K562 (cell line): ENCODE data around the gene RESF1. TPM values are rescaled to one million over a fixed set of nuclear protein-coding genes. Genes with fewer than 3 reads are reported as not detected.

ENCODE experiments used
- HINFP ChIP-seq: fragments of 450-650 bp; conservative IDR thresholded peaks from 2 replicates; pipeline ENCODE4 v1.6.1; 2016; ENCODE audit warnings: missing genetic modification characterization, low read depth, mild to moderate bottlenecking, control low read depth, missing compliant biosample characterization
- LEF1 ChIP-seq: fragments of 450-650 bp; IDR thresholded peaks from 2 replicates; pipeline ENCODE4 v1.6.1; 2016; ENCODE audit warnings: mild to moderate bottlenecking
- MGA ChIP-seq: fragments of 450-650 bp; IDR thresholded peaks from 2 replicates; pipeline ENCODE4 v1.6.1; 2016; ENCODE audit warnings: mild to moderate bottlenecking, moderate library complexity
- MNT ChIP-seq, 2 experiments: fragments of 450-650 bp; conservative IDR thresholded peaks; 2 replicates each; pipeline ENCODE4 v1.6.1; 2017; ENCODE audit warnings: mild to moderate bottlenecking in 2 of 2, moderate library complexity in 2 of 2
- PHF20 ChIP-seq: fragments of 450-650 bp; IDR thresholded peaks from 2 replicates; pipeline ENCODE4 v1.6.1; 2018; ENCODE audit not compliant: partially characterized antibody
- RREB1 ChIP-seq: fragments of 250-450 bp; sonication (Bioruptor Pico); IDR thresholded peaks from 2 replicates; pipeline ENCODE4 v1.4.0; 2020
- polyA plus RNA-seq, 8 experiments: library from polyadenylated mRNA; depleted of rRNA in 4 of 8; stranded (reverse) in 5 of 8; unstranded in 3 of 8; fragments of >200 nt; fragmentation: Nextera tagmentation in 2 of 8; fragmentation: Illumina TruSeq in 1 of 8; extraction: Ambion mirVana in 2 of 8; extraction: Trizol in 1 of 8; gene quantifications; 2 replicates each; pipeline versions ENCODE4 v1.2.1 to v1.2.3, GENCODE V29; 2011 to 2014; ENCODE audit warnings: inconsistent platforms in 1 of 8, missing spikeins in 1 of 8
- total RNA-seq, 7 experiments: library from RNA; depleted of rRNA in 6 of 7; stranded (reverse); fragments of >200 nt in 6 of 7; fragmentation: Illumina TruSeq in 2 of 7; extraction: Trizol in 2 of 7; gene quantifications; 2 replicates each; pipeline versions ENCODE4 v1.2.1 to v1.2.3, GENCODE V29; 2011 to 2021; ENCODE audit warnings: low replicate concordance in 1 of 7

RESF1 gene
- total and polyA plus RNA-seq, 9 of the 15 experiments (the other 6 are each of a cell fraction or from before 2014, with no cell fraction given) = 21.5 to 121 (median 53.6) TPM

- peak; percentile 52; the same call in 1 of the 2 replicates for TF ChIP-seq RREB1 (CRISPR knock-in tag)
- peak; percentile 90 for TF ChIP-seq HINFP (tag)
- TF ChIP-seq MNT (conservative IDR thresholded peaks at IDR 0.05) = peak in 1 of 2 experiments; percentile 71; a peak in 3 of 4 replicates
- peak; percentile 67; the same call in 1 of the 2 replicates for TF ChIP-seq LEF1
- TF ChIP-seq PHF20 = peak; percentile 44
- TF ChIP-seq MGA = peak; percentile 63
These were observed at the start of gene RESF1 (continued) for GRCh38 chr12:31959161-31959700.
